Keratinocyte (primary cell): ENCODE results near the gene TNNT1. TPM values are rescaled to one million over a fixed set of nuclear protein-coding genes. Genes with fewer than 3 reads are reported as not detected.
A peak's percentile ranks its signal among the peaks of the same experiment; 100 is the strongest.

ENCODE experiments used
- DNase-seq: peaks from one replicate; pipeline ENCODE4 v3.0.0-alpha.2; 2011; ENCODE audit warnings: low read depth, missing footprints, low spot score
- FAIRE-seq: peaks from 2 replicates; lab custom pipeline; 2011; peaks lifted over from hg19 to GRCh38; lab: Jason Lieb, UNC
- H2AFZ ChIP-seq: 2 replicates; pipeline ENCODE4 v1.6.0; 2012; ENCODE audit warnings: low read length, control low read depth, inconsistent platforms; ENCODE audit not compliant: control insufficient read depth
- H3K27ac ChIP-seq: 2 replicates; pipeline ENCODE4 v1.5.1; 2011; ENCODE audit warnings: low read length; ENCODE audit not compliant: control insufficient read depth, insufficient read depth
- H3K27me3 ChIP-seq: 3 replicates; pipeline ENCODE4 v1.6.0; 2011; ENCODE audit warnings: low read length; ENCODE audit not compliant: control insufficient read depth, insufficient read depth; ENCODE audit errors: extremely low read depth
- H3K36me3 ChIP-seq, 2 experiments: 2 replicates in 1 of 2; 3 replicates in 1 of 2; pipeline ENCODE4 v1.5.1; 2011; ENCODE audit warnings: low read length in 2 of 2, mild to moderate bottlenecking in 1 of 2; ENCODE audit not compliant: control insufficient read depth in 2 of 2, insufficient read depth in 2 of 2; ENCODE audit errors: extremely low read depth in 1 of 2
- H3K4me1 ChIP-seq: 3 replicates; pipeline ENCODE4 v1.5.1; 2011; ENCODE audit warnings: low read length; ENCODE audit not compliant: control insufficient read depth, insufficient read depth; ENCODE audit errors: extremely low read depth
- H3K4me2 ChIP-seq: 3 replicates; pipeline ENCODE4 v1.6.0; 2011; ENCODE audit warnings: low read depth, low read length; ENCODE audit not compliant: control insufficient read depth, insufficient read depth; ENCODE audit errors: extremely low read depth
- H3K4me3 ChIP-seq, 3 experiments: fragments of 200-600 bp in 1 of 3; sonication (generic) in 1 of 3; 2 replicates in 2 of 3; 3 replicates in 1 of 3; pipeline ENCODE4 v1.5.1; 2011 to 2016; ENCODE audit warnings: low read length in 3 of 3, mild to moderate bottlenecking in 3 of 3, control low read depth in 2 of 3, inconsistent platforms in 1 of 3, low read depth in 1 of 3, mixed read lengths in 1 of 3, mixed run types in 1 of 3, moderate library complexity in 1 of 3; ENCODE audit not compliant: control insufficient read depth in 2 of 3, insufficient read depth in 2 of 3; ENCODE audit errors: extremely low read depth in 1 of 3
- H3K79me2 ChIP-seq: 2 replicates; pipeline ENCODE4 v1.6.0; 2012; ENCODE audit warnings: low read length; ENCODE audit not compliant: control insufficient read depth, insufficient read depth
- H3K9ac ChIP-seq: 3 replicates; pipeline ENCODE4 v1.6.0; 2011; ENCODE audit warnings: low read length; ENCODE audit not compliant: control insufficient read depth, insufficient read depth; ENCODE audit errors: extremely low read depth
- H3K9me1 ChIP-seq: 3 replicates; pipeline ENCODE4 v1.6.0; 2011; ENCODE audit warnings: low read length; ENCODE audit not compliant: control insufficient read depth, insufficient read depth; ENCODE audit errors: extremely low read depth
- H3K9me3 ChIP-seq: 2 replicates; pipeline ENCODE4 v1.5.1; 2012; ENCODE audit warnings: low read depth, low read length; ENCODE audit not compliant: control insufficient read depth
- H4K20me1 ChIP-seq: 3 replicates; pipeline ENCODE4 v1.6.0; 2011; ENCODE audit warnings: low read length; ENCODE audit not compliant: control insufficient read depth, insufficient read depth; ENCODE audit errors: extremely low read depth
- EZH2 ChIP-seq: IDR thresholded peaks from one replicate; pipeline ENCODE4 v1.6.1; 2012; ENCODE audit warnings: inconsistent platforms, mild to moderate bottlenecking, low read length, moderate library complexity
- dilution Hi-C: fragments of 300-500 bp; cut with MboI; formaldehyde crosslinking; loops from one replicate; pipeline ENCODE4 v1.7.0; 2020; ENCODE audit warnings: low sequenced_read_pairs; ENCODE audit not compliant: extremely low pct_ligation_motif_present
- polyA plus RNA-seq, 5 experiments: library from polyadenylated mRNA; depleted of rRNA in 3 of 5; stranded (reverse) in 3 of 5; stranded (forward) in 1 of 5; unstranded in 1 of 5; fragments of >200 nt; gene quantifications; 1 replicate in 1 of 5; 2 replicates in 3 of 5; 3 replicates in 1 of 5; pipeline versions ENCODE4 v1.2.1 to v1.2.3, GENCODE V29; 2011 to 2012; ENCODE audit warnings: missing spikeins in 2 of 5, low read depth in 1 of 5, low replicate concordance in 1 of 5
- TF ChIP-seq, protein P1 (sequence below), 3 experiments: IDR thresholded peaks in 1 of 3; conservative IDR thresholded peaks in 1 of 3; optimal IDR thresholded peaks in 1 of 3; 2 replicates in 2 of 3; 3 replicates in 1 of 3; pipeline versions ENCODE3 to v1.5.1; 2011; ENCODE audit warnings: low read length in 3 of 3, mild to moderate bottlenecking in 3 of 3, moderate library complexity in 2 of 3, control low read depth in 1 of 3, inconsistent platforms in 1 of 3; ENCODE audit not compliant: insufficient read depth in 2 of 3; ENCODE audit errors: extremely low read depth in 1 of 3

Gene TNNT1
- polyA plus RNA-seq, 1 donor (not counting 4 experiments of a cell fraction or from before 2014, with no cell fraction given) = 99.6 TPM

DNA sequence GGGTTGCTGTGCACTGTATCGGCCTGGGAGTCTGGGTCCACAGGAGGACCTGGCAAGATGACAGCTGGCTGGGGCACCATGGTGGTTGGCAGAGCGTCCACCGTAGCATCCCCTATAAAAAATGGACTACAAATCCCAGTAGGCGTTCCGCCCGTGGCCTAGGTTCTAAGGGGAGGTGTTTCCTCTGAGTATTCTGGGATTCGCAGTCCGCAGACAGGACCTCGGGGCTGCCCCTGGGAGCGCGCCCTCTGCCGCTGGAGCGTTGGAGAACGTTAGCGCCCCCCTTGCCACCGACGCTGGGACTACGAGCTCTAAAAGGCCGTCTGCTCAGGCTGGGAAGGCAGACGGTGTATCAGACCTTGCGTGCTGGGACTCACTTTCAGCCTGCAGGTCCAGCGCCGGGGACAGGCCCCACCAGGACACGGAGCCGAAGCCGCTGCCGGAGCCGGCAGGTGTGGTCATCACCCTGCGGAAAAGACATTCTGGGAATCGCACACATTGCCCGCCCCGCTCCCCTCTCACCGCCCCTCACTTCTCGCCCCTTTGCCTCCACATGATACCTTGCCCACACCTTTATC lies 17.0 kb upstream of the TNNT1 start:
- TF ChIP-seq, protein P1, sequence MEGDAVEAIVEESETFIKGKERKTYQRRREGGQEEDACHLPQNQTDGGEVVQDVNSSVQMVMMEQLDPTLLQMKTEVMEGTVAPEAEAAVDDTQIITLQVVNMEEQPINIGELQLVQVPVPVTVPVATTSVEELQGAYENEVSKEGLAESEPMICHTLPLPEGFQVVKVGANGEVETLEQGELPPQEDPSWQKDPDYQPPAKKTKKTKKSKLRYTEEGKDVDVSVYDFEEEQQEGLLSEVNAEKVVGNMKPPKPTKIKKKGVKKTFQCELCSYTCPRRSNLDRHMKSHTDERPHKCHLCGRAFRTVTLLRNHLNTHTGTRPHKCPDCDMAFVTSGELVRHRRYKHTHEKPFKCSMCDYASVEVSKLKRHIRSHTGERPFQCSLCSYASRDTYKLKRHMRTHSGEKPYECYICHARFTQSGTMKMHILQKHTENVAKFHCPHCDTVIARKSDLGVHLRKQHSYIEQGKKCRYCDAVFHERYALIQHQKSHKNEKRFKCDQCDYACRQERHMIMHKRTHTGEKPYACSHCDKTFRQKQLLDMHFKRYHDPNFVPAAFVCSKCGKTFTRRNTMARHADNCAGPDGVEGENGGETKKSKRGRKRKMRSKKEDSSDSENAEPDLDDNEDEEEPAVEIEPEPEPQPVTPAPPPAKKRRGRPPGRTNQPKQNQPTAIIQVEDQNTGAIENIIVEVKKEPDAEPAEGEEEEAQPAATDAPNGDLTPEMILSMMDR (optimal IDR thresholded peaks at IDR 0.05 in 1 of 3, IDR thresholded peaks at IDR 0.05 in 1 of 3, conservative IDR thresholded peaks at IDR 0.05 in 1 of 3; ENCODE audit: extremely low read depth in 1 of 3, insufficient read depth in 2 of 3, low read length in 3 of 3) = peak; percentile 65 to 83 (median 78)
- no peak for TF ChIP-seq EZH2
- Histone ChIP-seq H3K9me3 (no peaks in the 10 kb centered on the region), H3K4me1 (peaks cover 10% of the 10 kb centered on the region), H2AFZ (peak overlapping the region; percentile 92), H3K9ac (peak overlapping the region; percentile 25), H3K27ac (no peak overlapping the region), H3K4me3 (peak overlapping the region; percentile 73 to 79 (median 76)), H3K27me3 (no peaks in the 10 kb centered on the region), H3K4me2 (peak overlapping the region; percentile 93), H3K9me1 (no peaks in the 10 kb centered on the region), H3K79me2 (no peaks in the 10 kb centered on the region), H3K36me3 (no peaks in the 10 kb centered on the region), H4K20me1 (no peaks in the 10 kb centered on the region)
- DNase-seq = no peak
- dilution Hi-C loops = no loop called here
- no peak for FAIRE-seq

DNA sequence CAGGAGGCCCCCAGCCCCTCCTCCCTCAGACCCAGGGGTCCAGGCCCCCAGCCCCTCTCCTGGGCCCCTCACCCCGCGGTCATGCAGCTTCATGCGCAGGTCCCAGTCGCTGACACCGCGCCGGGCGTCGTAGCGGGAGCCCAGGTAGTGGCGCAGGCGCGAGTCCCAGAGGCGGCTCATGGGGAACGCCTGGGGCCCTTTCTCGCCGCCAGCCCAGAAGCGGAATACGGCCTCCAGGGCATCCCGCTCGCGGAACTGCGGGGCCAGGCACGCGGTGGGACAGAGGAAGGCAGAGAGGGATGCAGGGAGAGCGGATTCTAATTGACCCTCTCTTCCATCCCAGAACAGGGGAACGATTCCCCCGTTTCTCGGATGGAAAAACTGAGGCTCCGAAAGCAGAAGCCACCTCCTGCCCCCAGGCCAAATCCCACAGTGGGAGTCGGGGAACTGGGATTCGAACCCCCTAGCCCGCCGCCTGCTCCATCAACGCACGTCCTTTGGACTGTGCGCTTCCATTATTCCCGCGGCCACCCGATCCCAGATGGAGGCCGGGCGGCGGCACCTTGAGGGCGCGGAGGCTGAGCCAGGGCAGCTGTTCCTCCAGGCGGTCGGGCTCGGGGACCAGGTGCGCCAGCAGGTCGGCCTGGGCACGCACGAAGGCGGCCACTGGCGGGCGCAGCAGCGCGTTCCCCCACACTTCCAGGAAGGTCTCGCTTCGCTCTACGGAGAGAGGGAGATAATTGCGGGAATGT lies 12.7 kb upstream of the TNNT1 start:
- Histone ChIP-seq H3K4me1 (peaks cover 23% of the 10 kb centered on the region), H3K27me3 (no peaks in the 10 kb centered on the region), H4K20me1 (no peaks in the 10 kb centered on the region), H3K4me3 (no peak overlapping the region), H3K9ac (no peak overlapping the region), H3K27ac (no peak overlapping the region), H2AFZ (no peak overlapping the region), H3K9me3 (no peaks in the 10 kb centered on the region), H3K9me1 (no peaks in the 10 kb centered on the region), H3K79me2 (no peaks in the 10 kb centered on the region), H3K36me3 (no peaks in the 10 kb centered on the region), H3K4me2 (no peak overlapping the region)
- DNase-seq (no peak), FAIRE-seq (no peak)
- dilution Hi-C loops = no loop called here
- no peak for TF ChIP-seq EZH2
- TF ChIP-seq, protein P1 (optimal IDR thresholded peaks at IDR 0.05 in 1 of 3, IDR thresholded peaks at IDR 0.05 in 1 of 3, conservative IDR thresholded peaks at IDR 0.05 in 1 of 3; ENCODE audit: extremely low read depth in 1 of 3, insufficient read depth in 2 of 3, low read length in 3 of 3) = no peak
